NB4 (cell line): Measurements from ENCODE around the gene GATAD2B.

Source experiments
- CTCF ChIP-seq: IDR thresholded peaks from one replicate; pipeline ENCODE4 v1.5.1; 2012; ENCODE audit warnings: low read depth, low read length
- MAX ChIP-seq: IDR thresholded peaks from 2 replicates; pipeline ENCODE4 v1.6.1; 2011; ENCODE audit warnings: low read depth, low read length
- POLR2A ChIP-seq: IDR thresholded peaks from 2 replicates; pipeline ENCODE4 v1.6.1; 2011; ENCODE audit warnings: mild to moderate bottlenecking; ENCODE audit not compliant: insufficient read length; ENCODE audit errors: extremely low read depth

GRCh38 chr1:153928245-153928644 lies 5.5 kb upstream of the GATAD2B start:
- no peak for TF ChIP-seq POLR2A
- TF ChIP-seq CTCF, result no peak
- TF ChIP-seq MAX, result no peak
